NT2/D1 (cell line): ENCODE results near the gene DOK6.

Experiments
- DNase-seq: peaks from one replicate; pipeline ENCODE4 v3.0.0-alpha.2; 2011; ENCODE audit warnings: low read depth, low spot score
- H3K27me3 ChIP-seq: 2 replicates; pipeline ENCODE4 v1.6.0; 2011; ENCODE audit warnings: mild to moderate bottlenecking; ENCODE audit not compliant: insufficient read length, insufficient read depth
- H3K36me3 ChIP-seq: 2 replicates; pipeline ENCODE4 v1.6.1; 2011; ENCODE audit warnings: mild to moderate bottlenecking, low read length, mixed read lengths; ENCODE audit not compliant: insufficient read depth, insufficient read length
- H3K4me1 ChIP-seq: 2 replicates; pipeline ENCODE4 v1.5.1; 2011; ENCODE audit not compliant: insufficient read depth, insufficient read length
- H3K4me3 ChIP-seq: 2 replicates; pipeline ENCODE4 v1.5.1; 2011; ENCODE audit warnings: low read depth; ENCODE audit not compliant: insufficient read length
- H3K9ac ChIP-seq: 2 replicates; pipeline ENCODE4 v1.6.0; 2011; ENCODE audit warnings: low read depth; ENCODE audit not compliant: insufficient read length
- H3K9me3 ChIP-seq: 2 replicates; pipeline ENCODE4 v1.5.1; 2011; ENCODE audit warnings: mild to moderate bottlenecking, low read length; ENCODE audit not compliant: insufficient read depth
- SUZ12 ChIP-seq: IDR thresholded peaks from 2 replicates; pipeline ENCODE4 v1.6.1; 2011; ENCODE audit not compliant: insufficient read length, insufficient read depth; ENCODE audit errors: extremely low read depth
- YY1 ChIP-seq: IDR thresholded peaks from 2 replicates; pipeline ENCODE4 v1.6.1; 2011; ENCODE audit not compliant: insufficient read length, insufficient read depth
- ZNF274 ChIP-seq: IDR thresholded peaks from 2 replicates; pipeline ENCODE4 v1.6.1; 2011; ENCODE audit warnings: mild to moderate bottlenecking, low read depth, low read length

The DOK6 gene

GRCh38 chr18:69367104-69367503 lies 33.6 kb upstream of the DOK6 start:
- TF ChIP-seq ZNF274 (no peak), YY1 (no peak), SUZ12 (no peak)
- Histone ChIP-seq H3K9ac (no peak overlapping the region), H3K27me3 (no peaks in the 10 kb centered on the region), H3K4me1 (no peaks in the 10 kb centered on the region), H3K4me3 (no peak overlapping the region), H3K36me3 (no peaks in the 10 kb centered on the region), H3K9me3 (no peaks in the 10 kb centered on the region)
- DNase-seq: no peak

GRCh38 chr18:69371729-69372128 lies 29.0 kb upstream of the DOK6 start:
- no peak overlapping the region for H3K9ac ChIP-seq
- no peaks in the 10 kb centered on the region for H3K36me3 ChIP-seq
- TF ChIP-seq YY1 (no peak), SUZ12 (no peak), ZNF274 (no peak)
- no peak for DNase-seq
- no peak overlapping the region for H3K4me3 ChIP-seq
- H3K27me3 ChIP-seq: no peaks in the 10 kb centered on the region
- H3K4me1 ChIP-seq: no peaks in the 10 kb centered on the region
- no peaks in the 10 kb centered on the region for H3K9me3 ChIP-seq

GRCh38 chr18:69380324-69380723 lies 20.4 kb upstream of the DOK6 start:
- Histone ChIP-seq H3K27me3 (no peaks in the 10 kb centered on the region), H3K4me1 (no peaks in the 10 kb centered on the region), H3K36me3 (no peaks in the 10 kb centered on the region), H3K9me3 (no peaks in the 10 kb centered on the region), H3K9ac (no peak overlapping the region), H3K4me3 (no peak overlapping the region)
- DNase-seq: no peak
- TF ChIP-seq ZNF274 (no peak), YY1 (no peak), SUZ12 (no peak)

GRCh38 chr18:69383186-69383585 lies 17.5 kb upstream of the DOK6 start:
- no peaks in the 10 kb centered on the region for H3K4me1 ChIP-seq
- no peak overlapping the region for H3K9ac ChIP-seq
- H3K4me3 ChIP-seq: no peak overlapping the region
- no peak for TF ChIP-seq SUZ12
- TF ChIP-seq ZNF274: no peak
- TF ChIP-seq YY1: no peak
- no peak for DNase-seq
- H3K27me3 ChIP-seq: no peaks in the 10 kb centered on the region
- H3K9me3 ChIP-seq: no peaks in the 10 kb centered on the region
- H3K36me3 ChIP-seq: no peaks in the 10 kb centered on the region

- DNase-seq: no peak
- H3K4me1 ChIP-seq: no peaks in the 10 kb centered on the region
- H3K9ac ChIP-seq: no peak overlapping the region
- no peaks in the 10 kb centered on the region for H3K36me3 ChIP-seq
- no peaks in the 10 kb centered on the region for H3K27me3 ChIP-seq
- no peak overlapping the region for H3K4me3 ChIP-seq
- TF ChIP-seq ZNF274 (no peak), SUZ12 (no peak), YY1 (no peak)
- H3K9me3 ChIP-seq: no peaks in the 10 kb centered on the region
Observed at GRCh38 chr18:69387186-69387585, 13.5 kb upstream of the DOK6 start.

GRCh38 chr18:69388222-69388621 lies 12.5 kb upstream of the DOK6 start:
- H3K4me3 ChIP-seq: no peak overlapping the region
- H3K4me1 ChIP-seq: no peaks in the 10 kb centered on the region
- H3K27me3 ChIP-seq: no peaks in the 10 kb centered on the region
- TF ChIP-seq YY1 (no peak), SUZ12 (no peak), ZNF274 (no peak)
- H3K36me3 ChIP-seq: no peaks in the 10 kb centered on the region
- no peak overlapping the region for H3K9ac ChIP-seq
- no peak for DNase-seq
- H3K9me3 ChIP-seq: no peaks in the 10 kb centered on the region

GRCh38 chr18:69397096-69397495 lies 3.6 kb upstream of the DOK6 start:
- DNase-seq: no peak
- H3K9me3 ChIP-seq: no peaks in the 10 kb centered on the region
- TF ChIP-seq SUZ12 (no peak), YY1 (no peak), ZNF274 (no peak)
- no peak overlapping the region for H3K9ac ChIP-seq
- H3K4me1 ChIP-seq: no peaks in the 10 kb centered on the region
- no peaks in the 10 kb centered on the region for H3K36me3 ChIP-seq
- no peak overlapping the region for H3K4me3 ChIP-seq
- peaks cover 11% of the 10 kb centered on the region for H3K27me3 ChIP-seq

- DNase-seq: no peak
- no peaks in the 10 kb centered on the region for H3K9me3 ChIP-seq
- no peaks in the 10 kb centered on the region for H3K36me3 ChIP-seq
- peaks cover 24% of the 10 kb centered on the region for H3K27me3 ChIP-seq
- no peak overlapping the region for H3K9ac ChIP-seq
- no peak overlapping the region for H3K4me3 ChIP-seq
- H3K4me1 ChIP-seq: no peaks in the 10 kb centered on the region
- TF ChIP-seq ZNF274 (no peak), SUZ12 (no peak), YY1 (no peak)
Observed at GRCh38 chr18:69399253-69399652, 1.4 kb upstream of the DOK6 start.

- Histone ChIP-seq H3K27me3 (peaks cover 24% of the 10 kb centered on the region), H3K4me3 (peak overlapping the region; percentile 68)
- DNase-seq: no peak
Observed at GRCh38 chr18:69400976-69401225, 213 bp downstream of the DOK6 start.

More at GRCh38 chr18:69400976-69401225, 213 bp downstream of the DOK6 start:
- H3K4me1 ChIP-seq: no peaks in the 10 kb centered on the region
- H3K36me3 ChIP-seq: no peaks in the 10 kb centered on the region
- TF ChIP-seq SUZ12 (no peak), ZNF274 (no peak), YY1 (no peak)
- H3K9me3 ChIP-seq: no peaks in the 10 kb centered on the region
- peak overlapping the region; percentile 82 for H3K9ac ChIP-seq
